ENCODE results near the gene PTPA. TPM values are rescaled to one million over a fixed set of nuclear protein-coding genes. Genes with fewer than 3 reads are reported as not detected.

PTPA gene
- total and polyA plus RNA-seq, 10 donors: 38.8 to 107 (median 88.5) TPM

- 75 to 85% (median 80%) methylated on average over 14 to 21 of the region's 21 CpGs for WGBS, 5 donors
- intact Hi-C loops (cut with DNase I; ENCODE audit: low total_unique reads): no loop called here
- Histone ChIP-seq H3K27me3 (replicated peaks in 1 of 7) (no peaks in the 10 kb centered on the region), H3K9me3 (no peaks in the 10 kb centered on the region), H3K4me3 (no peak overlapping the region), H3K4me1 (peaks cover 3 to 53% (median 28%) of the 10 kb centered on the region in 6 donors), H3K36me3 (peaks cover 0 to 60% (median 28%) of the 10 kb centered on the region in 6 donors), H3K27ac (peak overlapping the region in 3 of 8 donors; percentile 82 to 91 (median 86))
- TF ChIP-seq CTCF (IDR thresholded peaks at IDR 0.05 in 8 of 11, conservative IDR thresholded peaks at IDR 0.05 in 3 of 11) (no peak), POLR2AphosphoS5 (IDR thresholded peaks at IDR 0.05) (peak in 1 of 3 donors; percentile 3), POLR2A (IDR thresholded peaks at IDR 0.05) (no peak)
- no peak for DNase-seq
Observed at GRCh38 chr9:129070696-129071525, 40.3 kb upstream of the PTPA start.

GRCh38 chr9:129071526-129072126 is 39.6 kb upstream of the PTPA start:
- Histone ChIP-seq H3K4me1 (peaks cover 3 to 53% (median 28%) of the 10 kb centered on the region in 6 donors), H3K4me3 (no peak overlapping the region), H3K27me3 (replicated peaks in 1 of 7) (no peaks in the 10 kb centered on the region), H3K36me3 (peaks cover 0 to 54% (median 26%) of the 10 kb centered on the region in 6 donors), H3K27ac (peak overlapping the region in 4 of 8 donors; percentile 4 to 91 (median 84)), H3K9me3 (no peaks in the 10 kb centered on the region)
- intact Hi-C loops (cut with DNase I; ENCODE audit: low total_unique reads): no loop called here
- WGBS, 5 donors: 56 to 75% (median 61%) methylated on average over 7 to 10 of the region's 10 CpGs
- DNase-seq: no peak
- peak in 1 of 3 donors; percentile 17 for TF ChIP-seq POLR2AphosphoS5 (IDR thresholded peaks at IDR 0.05)
- no peak for TF ChIP-seq POLR2A (IDR thresholded peaks at IDR 0.05)

GRCh38 chr9:129072171-129072570 is 39.0 kb upstream of the PTPA start:
- no peak for DNase-seq
- Histone ChIP-seq H3K27ac (peak overlapping the region in 4 of 8 donors; percentile 4 to 91 (median 63)), H3K27me3 (replicated peaks in 1 of 7) (no peaks in the 10 kb centered on the region), H3K4me1 (peaks cover 3 to 53% (median 28%) of the 10 kb centered on the region in 6 donors), H3K36me3 (peaks cover 0 to 50% (median 25%) of the 10 kb centered on the region in 6 donors), H3K4me3 (no peak overlapping the region), H3K9me3 (no peaks in the 10 kb centered on the region)
- TF ChIP-seq CTCF (IDR thresholded peaks at IDR 0.05 in 8 of 11, conservative IDR thresholded peaks at IDR 0.05 in 3 of 11): no peak
- no peak for TF ChIP-seq POLR2A (IDR thresholded peaks at IDR 0.05)
- TF ChIP-seq POLR2AphosphoS5 (IDR thresholded peaks at IDR 0.05): no peak
- intact Hi-C loops (cut with DNase I; ENCODE audit: low total_unique reads): no loop called here
- 67 to 80% (median 77%) methylated on average over 9 of the region's 9 CpGs for WGBS, 5 donors

- intact Hi-C loops (cut with DNase I; ENCODE audit: low total_unique reads): no loop called here
- Histone ChIP-seq H3K9me3 (no peaks in the 10 kb centered on the region), H3K4me3 (no peak overlapping the region), H3K27ac (peak overlapping the region in 2 of 8 donors; percentile 35 to 40), H3K36me3 (peaks cover 0 to 38% (median 13%) of the 10 kb centered on the region in 6 donors), H3K4me1 (peaks cover 3 to 45% (median 25%) of the 10 kb centered on the region in 6 donors), H3K27me3 (replicated peaks in 1 of 7) (no peaks in the 10 kb centered on the region)
- 76 to 84% (median 80%) methylated on average over 8 of the region's 8 CpGs for WGBS, 5 donors
- DNase-seq: no peak
- no peak for TF ChIP-seq POLR2AphosphoS5 (IDR thresholded peaks at IDR 0.05)
- no peak for TF ChIP-seq POLR2A (IDR thresholded peaks at IDR 0.05)
- TF ChIP-seq CTCF (IDR thresholded peaks at IDR 0.05 in 8 of 11, conservative IDR thresholded peaks at IDR 0.05 in 3 of 11): no peak
Observed at GRCh38 chr9:129073404-129073803, 37.8 kb upstream of the PTPA start.

Measured in spleen (tissue), 11 donors.